ENCODE measurements around the gene ANP32A.

ANP32A gene

GRCh38 chr15:68790242-68790575 lies 30.5 kb downstream of the ANP32A start:
- Histone ChIP-seq H3K9me3 (ENCODE audit: control insufficient read depth in 2 of 2, low read length in 2 of 2) (no peaks in the 10 kb centered on the region), H3K27me3 (ENCODE audit: control insufficient read depth in 1 of 2, insufficient read depth in 2 of 2, low read length in 2 of 2) (no peaks in the 10 kb centered on the region), H3K4me3 (ENCODE audit: low read length in 2 of 2) (no peak overlapping the region), H3K4me1 (ENCODE audit: control insufficient read depth, insufficient read depth, low read length) (peaks cover 44% of the 10 kb centered on the region), H3K27ac (ENCODE audit: low read length) (no peak overlapping the region), H3K9ac (ENCODE audit: low read length in 2 of 2) (no peak overlapping the region), H3K36me3 (ENCODE audit: control insufficient read depth in 2 of 2, insufficient read depth in 2 of 2, low read length in 2 of 2) (peaks cover 0 to 17% of the 10 kb centered on the region in 2 donors)

GRCh38 chr15:68789534-68790241 lies 31.0 kb downstream of the ANP32A start:
- Histone ChIP-seq H3K9me3 (ENCODE audit: control insufficient read depth in 2 of 2, low read length in 2 of 2) (no peaks in the 10 kb centered on the region), H3K4me1 (ENCODE audit: control insufficient read depth, insufficient read depth, low read length) (peaks cover 40% of the 10 kb centered on the region), H3K9ac (ENCODE audit: low read length in 2 of 2) (no peak overlapping the region), H3K27ac (ENCODE audit: low read length) (no peak overlapping the region), H3K27me3 (ENCODE audit: control insufficient read depth in 1 of 2, insufficient read depth in 2 of 2, low read length in 2 of 2) (no peaks in the 10 kb centered on the region), H3K36me3 (ENCODE audit: control insufficient read depth in 2 of 2, insufficient read depth in 2 of 2, low read length in 2 of 2) (peaks cover 0 to 19% of the 10 kb centered on the region in 2 donors), H3K4me3 (ENCODE audit: low read length in 2 of 2) (no peak overlapping the region)

GRCh38 chr15:68789091-68789490 lies 31.6 kb downstream of the ANP32A start:
- peaks cover 0 to 22% of the 10 kb centered on the region in 2 donors for H3K36me3 ChIP-seq (ENCODE audit: control insufficient read depth in 2 of 2, insufficient read depth in 2 of 2, low read length in 2 of 2)
- no peak overlapping the region for H3K4me3 ChIP-seq (ENCODE audit: low read length in 2 of 2)
- H3K9ac ChIP-seq (ENCODE audit: low read length in 2 of 2): no peak overlapping the region
- H3K27me3 ChIP-seq (ENCODE audit: control insufficient read depth in 1 of 2, insufficient read depth in 2 of 2, low read length in 2 of 2): no peaks in the 10 kb centered on the region
- no peaks in the 10 kb centered on the region for H3K9me3 ChIP-seq (ENCODE audit: control insufficient read depth in 2 of 2, low read length in 2 of 2)
- H3K27ac ChIP-seq (ENCODE audit: low read length): no peak overlapping the region
- H3K4me1 ChIP-seq (ENCODE audit: control insufficient read depth, insufficient read depth, low read length): peaks cover 36% of the 10 kb centered on the region

GRCh38 chr15:68788264-68788624 lies 32.5 kb downstream of the ANP32A start:
- Histone ChIP-seq H3K4me3 (ENCODE audit: low read length in 2 of 2) (no peak overlapping the region), H3K9me3 (ENCODE audit: control insufficient read depth in 2 of 2, low read length in 2 of 2) (no peaks in the 10 kb centered on the region), H3K27ac (ENCODE audit: low read length) (no peak overlapping the region), H3K4me1 (ENCODE audit: control insufficient read depth, insufficient read depth, low read length) (peaks cover 28% of the 10 kb centered on the region), H3K9ac (ENCODE audit: low read length in 2 of 2) (no peak overlapping the region), H3K27me3 (ENCODE audit: control insufficient read depth in 1 of 2, insufficient read depth in 2 of 2, low read length in 2 of 2) (no peaks in the 10 kb centered on the region), H3K36me3 (ENCODE audit: control insufficient read depth in 2 of 2, insufficient read depth in 2 of 2, low read length in 2 of 2) (peaks cover 4 to 25% of the 10 kb centered on the region in 2 donors)

GRCh38 chr15:68787609-68788263 lies 33.0 kb downstream of the ANP32A start:
- Histone ChIP-seq H3K36me3 (ENCODE audit: control insufficient read depth in 2 of 2, insufficient read depth in 2 of 2, low read length in 2 of 2) (peaks cover 4 to 30% of the 10 kb centered on the region in 2 donors), H3K27ac (ENCODE audit: low read length) (no peak overlapping the region), H3K27me3 (ENCODE audit: control insufficient read depth in 1 of 2, insufficient read depth in 2 of 2, low read length in 2 of 2) (no peaks in the 10 kb centered on the region), H3K9me3 (ENCODE audit: control insufficient read depth in 2 of 2, low read length in 2 of 2) (no peaks in the 10 kb centered on the region), H3K4me3 (ENCODE audit: low read length in 2 of 2) (no peak overlapping the region), H3K9ac (ENCODE audit: low read length in 2 of 2) (no peak overlapping the region), H3K4me1 (ENCODE audit: control insufficient read depth, insufficient read depth, low read length) (peaks cover 23% of the 10 kb centered on the region)

GRCh38 chr15:68786753-68787152 lies 33.9 kb downstream of the ANP32A start:
- no peak overlapping the region for H3K27ac ChIP-seq (ENCODE audit: low read length)
- H3K4me1 ChIP-seq (ENCODE audit: control insufficient read depth, insufficient read depth, low read length): peaks cover 18% of the 10 kb centered on the region
- H3K4me3 ChIP-seq (ENCODE audit: low read length in 2 of 2): no peak overlapping the region
- no peak overlapping the region for H3K9ac ChIP-seq (ENCODE audit: low read length in 2 of 2)
- H3K9me3 ChIP-seq (ENCODE audit: control insufficient read depth in 2 of 2, low read length in 2 of 2): no peaks in the 10 kb centered on the region
- H3K36me3 ChIP-seq (ENCODE audit: control insufficient read depth in 2 of 2, insufficient read depth in 2 of 2, low read length in 2 of 2): peaks cover 7 to 31% of the 10 kb centered on the region in 2 donors
- no peaks in the 10 kb centered on the region for H3K27me3 ChIP-seq (ENCODE audit: control insufficient read depth in 1 of 2, insufficient read depth in 2 of 2, low read length in 2 of 2)

GRCh38 chr15:68785541-68785940 lies 35.2 kb downstream of the ANP32A start:
- no peak overlapping the region for H3K9ac ChIP-seq (ENCODE audit: low read length in 2 of 2)
- no peaks in the 10 kb centered on the region for H3K27me3 ChIP-seq (ENCODE audit: control insufficient read depth in 1 of 2, insufficient read depth in 2 of 2, low read length in 2 of 2)
- H3K9me3 ChIP-seq (ENCODE audit: control insufficient read depth in 2 of 2, low read length in 2 of 2): no peaks in the 10 kb centered on the region
- H3K4me1 ChIP-seq (ENCODE audit: control insufficient read depth, insufficient read depth, low read length): peaks cover 13% of the 10 kb centered on the region
- no peak overlapping the region for H3K27ac ChIP-seq (ENCODE audit: low read length)
- no peak overlapping the region for H3K4me3 ChIP-seq (ENCODE audit: low read length in 2 of 2)
- H3K36me3 ChIP-seq (ENCODE audit: control insufficient read depth in 2 of 2, insufficient read depth in 2 of 2, low read length in 2 of 2): peaks cover 7 to 33% of the 10 kb centered on the region in 2 donors

GRCh38 chr15:68784206-68784605 lies 36.5 kb downstream of the ANP32A start:
- Histone ChIP-seq H3K4me3 (ENCODE audit: low read length in 2 of 2) (no peak overlapping the region), H3K9ac (ENCODE audit: low read length in 2 of 2) (no peak overlapping the region), H3K27me3 (ENCODE audit: control insufficient read depth in 1 of 2, insufficient read depth in 2 of 2, low read length in 2 of 2) (no peaks in the 10 kb centered on the region), H3K36me3 (ENCODE audit: control insufficient read depth in 2 of 2, insufficient read depth in 2 of 2, low read length in 2 of 2) (peaks cover 7 to 41% of the 10 kb centered on the region in 2 donors), H3K9me3 (ENCODE audit: control insufficient read depth in 2 of 2, low read length in 2 of 2) (no peaks in the 10 kb centered on the region), H3K27ac (ENCODE audit: low read length) (no peak overlapping the region), H3K4me1 (ENCODE audit: control insufficient read depth, insufficient read depth, low read length) (peaks cover 4% of the 10 kb centered on the region)

- Histone ChIP-seq H3K36me3 (ENCODE audit: control insufficient read depth in 2 of 2, insufficient read depth in 2 of 2, low read length in 2 of 2) (peaks cover 7 to 42% of the 10 kb centered on the region in 2 donors), H3K4me3 (ENCODE audit: low read length in 2 of 2) (no peak overlapping the region), H3K9ac (ENCODE audit: low read length in 2 of 2) (no peak overlapping the region), H3K9me3 (ENCODE audit: control insufficient read depth in 2 of 2, low read length in 2 of 2) (no peaks in the 10 kb centered on the region), H3K27me3 (ENCODE audit: control insufficient read depth in 1 of 2, insufficient read depth in 2 of 2, low read length in 2 of 2) (no peaks in the 10 kb centered on the region), H3K4me1 (ENCODE audit: control insufficient read depth, insufficient read depth, low read length) (peaks cover 2% of the 10 kb centered on the region), H3K27ac (ENCODE audit: low read length) (no peak overlapping the region)
These were observed 37.3 kb downstream of the ANP32A start for GRCh38 chr15:68783226-68784058.

GRCh38 chr15:68782589-68783161 lies 38.0 kb downstream of the ANP32A start:
- Histone ChIP-seq H3K27ac (ENCODE audit: low read length) (no peak overlapping the region), H3K36me3 (ENCODE audit: control insufficient read depth in 2 of 2, insufficient read depth in 2 of 2, low read length in 2 of 2) (peaks cover 7 to 42% of the 10 kb centered on the region in 2 donors), H3K9ac (ENCODE audit: low read length in 2 of 2) (no peak overlapping the region)

More at GRCh38 chr15:68782589-68783161, 38.0 kb downstream of the ANP32A start:
- Histone ChIP-seq H3K4me3 (ENCODE audit: low read length in 2 of 2) (no peak overlapping the region), H3K27me3 (ENCODE audit: control insufficient read depth in 1 of 2, insufficient read depth in 2 of 2, low read length in 2 of 2) (no peaks in the 10 kb centered on the region), H3K4me1 (ENCODE audit: control insufficient read depth, insufficient read depth, low read length) (peaks cover 2% of the 10 kb centered on the region), H3K9me3 (ENCODE audit: control insufficient read depth in 2 of 2, low read length in 2 of 2) (no peaks in the 10 kb centered on the region)

All from stomach smooth muscle (tissue), 2 donors.